Fibroblast of pulmonary artery (primary cell): ENCODE results near the gene BAZ1A.

Source experiments
- DNase-seq: peaks from one replicate; pipeline ENCODE4 v3.0.0-alpha.2; 2010; ENCODE audit warnings: low read depth
- H3K4me3 ChIP-seq: replicated peaks from 2 replicates; pipeline ENCODE4 v1.5.1; 2011; ENCODE audit warnings: low read depth, mild to moderate bottlenecking, control low read depth, low read length, moderate library complexity
- TF ChIP-seq, protein P1 (sequence below): IDR thresholded peaks from 2 replicates; pipeline ENCODE4 v1.5.1; 2011; ENCODE audit warnings: mild to moderate bottlenecking, control low read depth, low read length, inconsistent platforms; ENCODE audit errors: missing control alignments

The BAZ1A gene

DNA sequence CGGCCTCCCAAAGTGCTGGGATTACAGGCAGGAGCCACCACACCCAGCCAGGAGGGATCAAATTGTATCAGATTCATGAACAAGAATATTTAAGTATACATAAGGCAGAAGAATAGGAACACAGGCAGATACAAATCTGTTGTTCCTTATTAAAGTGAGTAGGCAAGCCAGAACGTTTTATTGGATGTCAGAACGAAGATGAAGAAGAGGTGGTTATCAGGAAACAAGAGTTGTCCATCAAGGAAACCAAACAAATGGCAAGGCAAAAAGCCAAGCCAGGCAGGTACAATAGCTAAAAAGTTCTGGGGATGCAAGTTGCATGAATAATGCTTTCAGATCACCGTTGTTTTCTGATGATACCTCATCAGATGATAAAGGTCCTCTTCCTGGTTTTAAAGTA, 31.1 kb upstream of the BAZ1A start:
- DNase-seq: no peak
- no peak overlapping the region for H3K4me3 ChIP-seq
- TF ChIP-seq, protein P1, sequence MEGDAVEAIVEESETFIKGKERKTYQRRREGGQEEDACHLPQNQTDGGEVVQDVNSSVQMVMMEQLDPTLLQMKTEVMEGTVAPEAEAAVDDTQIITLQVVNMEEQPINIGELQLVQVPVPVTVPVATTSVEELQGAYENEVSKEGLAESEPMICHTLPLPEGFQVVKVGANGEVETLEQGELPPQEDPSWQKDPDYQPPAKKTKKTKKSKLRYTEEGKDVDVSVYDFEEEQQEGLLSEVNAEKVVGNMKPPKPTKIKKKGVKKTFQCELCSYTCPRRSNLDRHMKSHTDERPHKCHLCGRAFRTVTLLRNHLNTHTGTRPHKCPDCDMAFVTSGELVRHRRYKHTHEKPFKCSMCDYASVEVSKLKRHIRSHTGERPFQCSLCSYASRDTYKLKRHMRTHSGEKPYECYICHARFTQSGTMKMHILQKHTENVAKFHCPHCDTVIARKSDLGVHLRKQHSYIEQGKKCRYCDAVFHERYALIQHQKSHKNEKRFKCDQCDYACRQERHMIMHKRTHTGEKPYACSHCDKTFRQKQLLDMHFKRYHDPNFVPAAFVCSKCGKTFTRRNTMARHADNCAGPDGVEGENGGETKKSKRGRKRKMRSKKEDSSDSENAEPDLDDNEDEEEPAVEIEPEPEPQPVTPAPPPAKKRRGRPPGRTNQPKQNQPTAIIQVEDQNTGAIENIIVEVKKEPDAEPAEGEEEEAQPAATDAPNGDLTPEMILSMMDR: no peak

GRCh38 chr14:34895277-34895676, 20.1 kb upstream of the BAZ1A start:
- TF ChIP-seq, protein P1: no peak
- DNase-seq: no peak
- H3K4me3 ChIP-seq: no peak overlapping the region

- no peak for DNase-seq
- TF ChIP-seq, protein P1: no peak
Observed at GRCh38 chr14:34890937-34891336, 15.8 kb upstream of the BAZ1A start.

DNA sequence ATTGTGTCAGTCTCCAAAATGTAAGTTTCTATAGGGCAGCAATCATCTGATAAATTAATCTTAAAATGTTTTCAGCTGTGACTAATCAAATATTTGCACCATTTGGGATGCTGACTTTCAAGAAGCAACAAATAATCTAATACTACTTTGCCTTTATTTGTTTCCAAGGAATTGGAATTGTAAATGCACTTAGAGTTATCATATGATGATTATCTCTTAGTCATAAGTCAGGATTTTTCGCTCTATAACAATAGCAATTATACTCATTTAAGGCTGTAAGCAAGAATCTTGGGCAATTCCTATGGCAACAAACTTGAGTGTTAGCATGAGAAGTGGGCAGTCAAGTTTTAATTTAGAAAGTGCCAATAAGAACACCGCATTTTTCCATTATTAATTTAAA, 13.0 kb upstream of the BAZ1A start:
- TF ChIP-seq, protein P1: no peak
- DNase-seq: no peak
- H3K4me3 ChIP-seq: no peak overlapping the region

More at GRCh38 chr14:34890937-34891336, 15.8 kb upstream of the BAZ1A start:
- no peak overlapping the region for H3K4me3 ChIP-seq

GRCh38 chr14:34883954-34884353, 8.8 kb upstream of the BAZ1A start:
- no peak for DNase-seq
- TF ChIP-seq, protein P1: no peak
- H3K4me3 ChIP-seq: no peak overlapping the region

GRCh38 chr14:34874386-34875030, 652 bp downstream of the BAZ1A start:
- peak; percentile 56 for DNase-seq
- TF ChIP-seq, protein P1: peak; percentile 0
- peak overlapping the region; percentile 83 for H3K4me3 ChIP-seq
